ENCODE results near the gene P4HA1.

P4HA1 gene

DNA sequence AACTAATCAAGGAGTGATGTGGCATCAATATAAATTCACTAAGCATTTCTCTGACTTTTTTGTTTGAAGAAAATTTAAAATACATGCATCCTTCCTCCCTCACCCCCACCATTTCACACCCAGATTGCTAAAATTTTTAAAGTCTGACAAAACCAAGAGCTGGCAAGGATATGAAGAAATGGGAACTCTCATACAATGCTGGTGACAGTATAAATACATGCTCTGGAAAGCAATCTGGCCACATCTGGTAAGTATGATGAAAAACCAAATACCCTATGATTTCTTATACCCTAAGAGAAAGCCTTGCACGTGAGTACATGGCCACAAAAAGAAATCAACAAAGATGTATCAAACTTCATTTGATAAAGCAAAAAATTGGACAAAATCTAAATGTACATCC, 31.2 kb downstream of the P4HA1 start:
- TF ChIP-seq, protein P1, sequence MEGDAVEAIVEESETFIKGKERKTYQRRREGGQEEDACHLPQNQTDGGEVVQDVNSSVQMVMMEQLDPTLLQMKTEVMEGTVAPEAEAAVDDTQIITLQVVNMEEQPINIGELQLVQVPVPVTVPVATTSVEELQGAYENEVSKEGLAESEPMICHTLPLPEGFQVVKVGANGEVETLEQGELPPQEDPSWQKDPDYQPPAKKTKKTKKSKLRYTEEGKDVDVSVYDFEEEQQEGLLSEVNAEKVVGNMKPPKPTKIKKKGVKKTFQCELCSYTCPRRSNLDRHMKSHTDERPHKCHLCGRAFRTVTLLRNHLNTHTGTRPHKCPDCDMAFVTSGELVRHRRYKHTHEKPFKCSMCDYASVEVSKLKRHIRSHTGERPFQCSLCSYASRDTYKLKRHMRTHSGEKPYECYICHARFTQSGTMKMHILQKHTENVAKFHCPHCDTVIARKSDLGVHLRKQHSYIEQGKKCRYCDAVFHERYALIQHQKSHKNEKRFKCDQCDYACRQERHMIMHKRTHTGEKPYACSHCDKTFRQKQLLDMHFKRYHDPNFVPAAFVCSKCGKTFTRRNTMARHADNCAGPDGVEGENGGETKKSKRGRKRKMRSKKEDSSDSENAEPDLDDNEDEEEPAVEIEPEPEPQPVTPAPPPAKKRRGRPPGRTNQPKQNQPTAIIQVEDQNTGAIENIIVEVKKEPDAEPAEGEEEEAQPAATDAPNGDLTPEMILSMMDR (IDR thresholded peaks at IDR 0.05; ENCODE audit: insufficient read depth, low read depth, low read length, missing control alignments) = no peak
- no peak overlapping the region for H3K4me3 ChIP-seq (ENCODE audit: low read length)
- no peak for DNase-seq (ENCODE audit: low read depth)

DNA sequence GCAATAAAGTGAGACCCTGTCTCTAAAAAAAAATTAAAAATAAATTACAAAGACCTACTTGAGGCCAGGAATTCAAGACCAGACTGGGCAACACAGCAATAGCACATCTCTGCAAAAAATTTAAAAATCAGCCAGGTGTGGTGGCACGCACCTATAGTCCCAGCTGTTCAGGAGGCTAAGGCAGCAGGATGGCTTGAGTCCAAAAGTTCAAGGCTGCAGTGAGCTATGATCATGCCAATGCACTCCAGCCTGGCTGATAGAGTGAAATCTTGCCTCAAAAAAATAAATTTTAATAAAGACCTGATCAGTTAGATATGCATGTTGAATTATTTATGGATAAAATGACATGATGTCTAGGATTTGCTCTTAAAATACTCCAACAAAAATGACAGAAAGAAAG, 34.9 kb downstream of the P4HA1 start:
- TF ChIP-seq, protein P1 (IDR thresholded peaks at IDR 0.05; ENCODE audit: insufficient read depth, low read depth, low read length, missing control alignments) = no peak

DNA sequence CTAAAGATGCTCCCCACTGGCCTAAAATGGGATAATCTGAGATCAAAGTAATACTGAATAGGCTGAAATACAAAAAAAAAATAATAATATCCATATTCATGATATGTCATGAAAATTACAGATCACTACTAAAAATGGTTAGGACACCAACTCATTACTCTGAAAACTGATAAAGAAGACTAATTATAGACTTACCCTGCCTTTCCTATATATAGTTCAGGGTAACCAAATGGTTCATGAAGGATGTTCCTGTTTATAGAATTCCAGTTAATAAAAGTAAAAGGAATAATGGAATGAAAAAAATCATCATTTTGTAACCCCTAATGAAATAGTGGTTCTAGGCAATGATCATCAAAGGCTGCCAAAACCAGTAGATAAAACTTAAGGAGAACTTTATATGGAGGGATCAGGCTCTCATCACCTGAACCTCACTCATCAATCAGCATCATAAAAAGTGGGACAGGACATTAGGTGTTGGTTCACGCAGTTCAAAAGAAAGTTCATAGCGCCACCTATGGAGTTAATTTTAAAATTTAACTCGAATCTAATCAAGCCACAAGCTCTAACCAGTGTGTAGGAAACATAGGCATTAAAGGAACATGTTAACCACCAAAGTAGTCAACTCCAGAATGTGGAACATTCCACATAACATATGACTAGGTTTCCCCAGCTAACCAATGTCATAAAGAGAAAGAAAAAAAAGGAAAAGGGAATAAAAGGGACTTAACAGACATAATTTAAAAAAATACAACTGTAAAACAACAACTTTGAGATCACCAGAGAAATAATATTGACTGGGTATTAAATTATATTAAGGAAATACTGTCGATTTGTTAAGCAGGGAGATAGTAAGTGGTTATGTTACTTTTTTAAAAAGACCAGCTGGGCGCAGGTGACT, 35.7 kb downstream of the P4HA1 start:
- DNase-seq (ENCODE audit: low read depth) = peak; percentile 54
- TF ChIP-seq, protein P1 (IDR thresholded peaks at IDR 0.05; ENCODE audit: insufficient read depth, low read depth, low read length, missing control alignments) = peak; percentile 52
- no peak overlapping the region for H3K4me3 ChIP-seq (ENCODE audit: low read length)

More for the DNA sequence above, 34.9 kb downstream of the P4HA1 start:
- DNase-seq (ENCODE audit: low read depth) = no peak
- no peak overlapping the region for H3K4me3 ChIP-seq (ENCODE audit: low read length)

DNA sequence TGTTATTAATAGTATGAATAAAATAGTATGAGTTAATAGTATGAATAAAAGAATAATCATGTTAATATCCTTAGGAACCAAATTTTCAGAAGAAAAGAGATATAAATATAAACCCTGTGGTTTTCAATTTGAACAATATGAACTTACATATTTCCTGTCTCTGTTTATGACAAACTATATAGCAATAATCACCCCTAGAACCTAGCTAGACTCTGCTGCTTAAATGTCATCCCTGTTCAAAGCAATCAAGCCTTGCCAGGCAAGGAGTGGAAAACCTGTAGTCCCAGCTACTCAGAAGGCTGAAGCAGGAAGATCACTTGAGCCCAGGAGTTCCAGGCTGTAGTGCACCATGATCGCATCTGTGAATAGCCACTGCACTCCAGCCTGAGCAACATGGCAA, 36.5 kb downstream of the P4HA1 start:
- no peak for DNase-seq (ENCODE audit: low read depth)
- no peak overlapping the region for H3K4me3 ChIP-seq (ENCODE audit: low read length)
- TF ChIP-seq, protein P1 (IDR thresholded peaks at IDR 0.05; ENCODE audit: insufficient read depth, low read depth, low read length, missing control alignments) = no peak

DNA sequence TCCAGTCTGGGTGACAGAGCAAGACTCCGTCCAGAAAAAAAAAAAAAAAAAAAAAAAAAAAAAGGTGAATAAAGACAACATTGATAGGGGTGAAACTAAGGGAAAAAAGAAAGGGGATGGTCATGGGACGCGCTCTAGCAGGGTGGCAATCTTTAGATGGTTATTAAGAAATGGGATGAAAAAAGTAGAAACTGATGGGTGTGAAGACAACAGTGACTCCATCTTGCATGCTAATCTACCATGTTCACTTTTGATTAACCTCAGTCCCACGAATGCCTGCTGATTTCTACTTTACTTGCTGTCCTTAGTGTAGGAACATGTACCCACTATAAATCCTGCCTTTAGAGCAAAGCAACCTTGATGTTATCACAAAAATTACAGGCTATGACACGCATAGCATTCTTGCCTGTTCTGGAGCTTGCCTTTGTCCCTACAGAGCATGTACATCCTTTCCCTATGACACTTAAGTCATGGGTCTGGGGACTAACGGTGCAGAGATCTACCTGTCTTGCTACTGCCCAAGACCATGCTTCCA, 38.5 kb downstream of the P4HA1 start:
- H3K4me3 ChIP-seq (ENCODE audit: low read length) = no peak overlapping the region
- TF ChIP-seq, protein P1 (IDR thresholded peaks at IDR 0.05; ENCODE audit: insufficient read depth, low read depth, low read length, missing control alignments) = no peak
- DNase-seq (ENCODE audit: low read depth) = no peak

DNA sequence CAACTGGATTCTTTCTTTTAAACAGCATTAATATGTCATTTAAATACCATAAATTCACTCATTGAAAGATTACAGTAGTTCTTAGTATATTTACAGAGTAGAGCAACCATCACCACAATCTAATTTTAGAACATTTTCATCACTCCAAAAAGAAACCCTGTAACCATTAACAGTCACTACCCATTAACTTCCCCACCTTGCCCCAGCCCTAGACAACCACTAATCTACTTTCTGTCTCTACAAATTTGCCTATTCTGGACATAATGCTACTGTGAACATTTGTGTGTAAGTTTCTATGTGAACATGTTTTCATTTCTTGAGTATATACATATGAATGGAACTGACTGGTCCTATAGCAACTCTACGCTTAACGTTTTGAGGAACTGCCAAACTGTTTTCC, 42.4 kb downstream of the P4HA1 start:
- TF ChIP-seq, protein P1 (IDR thresholded peaks at IDR 0.05; ENCODE audit: insufficient read depth, low read depth, low read length, missing control alignments) = no peak
- DNase-seq (ENCODE audit: low read depth) = no peak
- H3K4me3 ChIP-seq (ENCODE audit: low read length) = no peak overlapping the region
